Smooth muscle cell (in vitro differentiated cells): Measurements from ENCODE around the gene CLIC3. TPM values are rescaled to one million over a fixed set of nuclear protein-coding genes. Genes with fewer than 3 reads are reported as not detected.

Experiments
- DNase-seq: peaks from one replicate; lab custom pipeline; 2025; ENCODE audit not compliant: unreplicated experiment; lab: John Stamatoyannopoulos, UW
- H2AFZ ChIP-seq: fragments of 200-600 bp; sonication (generic); 2 replicates; pipeline ENCODE4 v1.6.0; 2016; ENCODE audit warnings: antibody characterized with exemption, low read depth, mild to moderate bottlenecking
- H3F3A ChIP-seq: fragments of 200-600 bp; sonication (generic); 2 replicates; pipeline ENCODE4 v1.6.0; 2017; ENCODE audit warnings: antibody characterized with exemption, low read depth
- H3K27ac ChIP-seq: fragments of 200-600 bp; sonication (generic); 2 replicates; pipeline ENCODE4 v1.5.1; 2016; ENCODE audit warnings: low read depth, mild to moderate bottlenecking
- H3K27me3 ChIP-seq: fragments of 200-600 bp; sonication (generic); 2 replicates; pipeline ENCODE4 v1.6.1; 2016; ENCODE audit warnings: low read depth, mild to moderate bottlenecking
- H3K36me3 ChIP-seq: fragments of 200-600 bp; sonication (generic); 2 replicates; pipeline ENCODE4 v1.5.1; 2016; ENCODE audit warnings: low read depth
- H3K4me1 ChIP-seq: fragments of 200-600 bp; sonication (generic); 2 replicates; pipeline ENCODE4 v1.5.1; 2016; ENCODE audit warnings: low read depth
- H3K4me2 ChIP-seq: fragments of 200-600 bp; sonication (generic); 2 replicates; pipeline ENCODE4 v1.6.0; 2016; ENCODE audit warnings: mild to moderate bottlenecking
- H3K4me3 ChIP-seq: fragments of 200-600 bp; sonication (generic); 2 replicates; pipeline ENCODE4 v1.5.1; 2016; ENCODE audit warnings: mild to moderate bottlenecking
- H3K79me2 ChIP-seq: fragments of 200-600 bp; sonication (generic); 2 replicates; pipeline ENCODE4 v1.6.0; 2016; ENCODE audit warnings: low read depth, mild to moderate bottlenecking
- H3K9ac ChIP-seq: fragments of 200-600 bp; sonication (generic); 2 replicates; pipeline ENCODE4 v1.6.0; 2016; ENCODE audit warnings: low read depth
- H3K9me3 ChIP-seq: fragments of 200-600 bp; sonication (generic); replicated peaks from 2 replicates; pipeline ENCODE4 v1.5.1; 2016; ENCODE audit warnings: low read depth
- H4K20me1 ChIP-seq: fragments of 200-600 bp; sonication (generic); 2 replicates; pipeline ENCODE4 v1.6.0; 2016; ENCODE audit warnings: low read depth
- CTCF ChIP-seq: fragments of 200-600 bp; sonication (generic); IDR thresholded peaks from 2 replicates; pipeline ENCODE4 v1.5.1; 2017; ENCODE audit warnings: borderline replicate concordance, mild to moderate bottlenecking, antibody characterized with exemption; ENCODE audit not compliant: insufficient read depth, poor library complexity, severe bottlenecking
- WGBS: methylation state at CpG from one replicate; pipeline ENCODE4 v1.1.7; 2016; ENCODE audit warnings: low lambda C conversion rate; 5-methylcytosine and 5-hydroxymethylcytosine counted together
- polyA plus RNA-seq: library from polyadenylated mRNA; unstranded; fragments of >200 nt; fragmentation: Nextera tagmentation; extraction: Ambion mirVana; gene quantifications from 2 replicates; pipeline ENCODE4 v1.2.1, GENCODE V29; 2016
- total RNA-seq: library from RNA; depleted of rRNA; stranded (reverse); fragments of >200 nt; gene quantifications from 2 replicates; pipeline ENCODE4 v1.2.3, GENCODE V29; 2014

CLIC3 gene
- total and polyA plus RNA-seq, 2 experiments from 2014 or later = 36.8 to 43.9 TPM

GRCh38 chr9:136980669-136981478 is 15.5 kb downstream of the CLIC3 start:
- Histone ChIP-seq H3K4me2 (no peak overlapping the region), H3K27ac (no peak overlapping the region), H4K20me1 (peaks cover 9% of the 10 kb centered on the region), H3K27me3 (peaks cover 22% of the 10 kb centered on the region), H3K79me2 (no peaks in the 10 kb centered on the region), H3F3A (no peaks in the 10 kb centered on the region), H3K9ac (no peak overlapping the region), H3K36me3 (no peaks in the 10 kb centered on the region), H3K4me3 (no peak overlapping the region), H3K9me3 (no peaks in the 10 kb centered on the region), H3K4me1 (peaks cover 4% of the 10 kb centered on the region), H2AFZ (no peak overlapping the region)
- TF ChIP-seq CTCF = no peak
- no peak for DNase-seq
- 96% methylated on average over 16 of the region's 16 CpGs for WGBS

- Histone ChIP-seq H3K4me3 (no peak overlapping the region), H3K27ac (no peak overlapping the region), H3K79me2 (no peaks in the 10 kb centered on the region), H3K9me3 (no peaks in the 10 kb centered on the region), H3K4me1 (peaks cover 4% of the 10 kb centered on the region), H4K20me1 (peaks cover 9% of the 10 kb centered on the region), H3K4me2 (no peak overlapping the region), H2AFZ (no peak overlapping the region), H3F3A (no peaks in the 10 kb centered on the region), H3K27me3 (peaks cover 13% of the 10 kb centered on the region), H3K9ac (no peak overlapping the region), H3K36me3 (no peaks in the 10 kb centered on the region)
- WGBS = 90% methylated on average over 26 of the region's 26 CpGs
- DNase-seq = no peak
- no peak for TF ChIP-seq CTCF
These were observed 16.4 kb downstream of the CLIC3 start for GRCh38 chr9:136979769-136980587.

- H3K4me2 ChIP-seq = no peak overlapping the region
- peaks cover 9% of the 10 kb centered on the region for H4K20me1 ChIP-seq
- H3K27ac ChIP-seq = no peak overlapping the region
- peaks cover 4% of the 10 kb centered on the region for H3K4me1 ChIP-seq
- H3K79me2 ChIP-seq = no peaks in the 10 kb centered on the region
- no peak overlapping the region for H3K4me3 ChIP-seq
- H3K9ac ChIP-seq = no peak overlapping the region
- TF ChIP-seq CTCF = no peak
- no peaks in the 10 kb centered on the region for H3F3A ChIP-seq
- no peak for DNase-seq
- WGBS = 87% methylated on average over 23 of the region's 41 CpGs
- H3K27me3 ChIP-seq = peaks cover 3% of the 10 kb centered on the region
- H2AFZ ChIP-seq = no peak overlapping the region
- H3K36me3 ChIP-seq = no peaks in the 10 kb centered on the region
- no peaks in the 10 kb centered on the region for H3K9me3 ChIP-seq
These were observed 17.4 kb downstream of the CLIC3 start for GRCh38 chr9:136978865-136979544.
